Loucy (cell line): ENCODE measurements around the gene RXRA.

ENCODE experiments used
- H2AFZ ChIP-seq: fragments of 200-600 bp; sonication (generic); 2 replicates; pipeline ENCODE4 v1.6.0; 2016; ENCODE audit warnings: antibody characterized with exemption, mild to moderate bottlenecking, low read length, moderate library complexity
- H3F3A ChIP-seq: fragments of 200-600 bp; 2 replicates; pipeline ENCODE4 v1.6.0; 2016; ENCODE audit warnings: antibody characterized with exemption, low read depth, mild to moderate bottlenecking
- H3K27me3 ChIP-seq: fragments of 200-600 bp; sonication (generic); 2 replicates; pipeline ENCODE4 v1.6.1; 2014; ENCODE audit warnings: low read length, mild to moderate bottlenecking; ENCODE audit not compliant: insufficient read depth, poor library complexity, severe bottlenecking
- H3K36me3 ChIP-seq: fragments of 200-600 bp; sonication (generic); 2 replicates; pipeline ENCODE4 v1.6.1; 2016; ENCODE audit warnings: low read length; ENCODE audit not compliant: insufficient read depth
- H3K4me1 ChIP-seq: fragments of 200-600 bp; sonication (generic); 2 replicates; pipeline ENCODE4 v1.5.1; 2014; ENCODE audit warnings: low read length, mild to moderate bottlenecking; ENCODE audit not compliant: insufficient read depth, poor library complexity, severe bottlenecking
- H3K4me2 ChIP-seq: fragments of 200-600 bp; sonication (generic); 2 replicates; pipeline ENCODE4 v1.6.0; 2014; ENCODE audit warnings: antibody characterized with exemption, low read length, low read depth, mild to moderate bottlenecking; ENCODE audit not compliant: poor library complexity, severe bottlenecking
- H3K4me3 ChIP-seq: fragments of 200-600 bp; sonication (generic); 2 replicates; pipeline ENCODE4 v1.5.1; 2014; ENCODE audit warnings: low read length, mild to moderate bottlenecking, mixed read lengths; ENCODE audit not compliant: poor library complexity, severe bottlenecking
- H3K79me2 ChIP-seq: fragments of 200-600 bp; sonication (generic); 2 replicates; pipeline ENCODE4 v1.6.1; 2014; ENCODE audit warnings: low read length; ENCODE audit not compliant: insufficient read depth
- H3K9ac ChIP-seq: fragments of 200-600 bp; sonication (generic); 2 replicates; pipeline ENCODE4 v1.6.0; 2014; ENCODE audit warnings: mild to moderate bottlenecking, low read depth, low read length, moderate library complexity; ENCODE audit not compliant: poor library complexity, severe bottlenecking
- H3K9me2 ChIP-seq: fragments of 200-600 bp; sonication (generic); replicated peaks from 2 replicates; pipeline ENCODE4 v1.6.1; 2016; ENCODE audit warnings: low read depth, low read length, mixed read lengths
- H3K9me3 ChIP-seq: fragments of 200-600 bp; sonication (generic); 2 replicates; pipeline ENCODE4 v1.6.1; 2014; ENCODE audit warnings: mild to moderate bottlenecking, antibody characterized with exemption, low read length, low read depth; ENCODE audit not compliant: insufficient read depth
- H4K20me1 ChIP-seq: fragments of 200-600 bp; sonication (generic); 2 replicates; pipeline ENCODE4 v1.6.0; 2014; ENCODE audit warnings: antibody characterized with exemption, low read length, mild to moderate bottlenecking; ENCODE audit not compliant: insufficient read depth, poor library complexity, severe bottlenecking
- CTCF ChIP-seq: fragments of 200-600 bp; sonication (generic); conservative IDR thresholded peaks from 2 replicates; pipeline ENCODE4 v1.5.1; 2014; ENCODE audit warnings: mild to moderate bottlenecking, antibody characterized with exemption, low read length
- EZH2phosphoT487 ChIP-seq: fragments of 200-600 bp; IDR thresholded peaks from 2 replicates; pipeline ENCODE4 v1.6.1; 2018; ENCODE audit warnings: antibody characterized with exemption, mild to moderate bottlenecking, moderate library complexity, borderline replicate concordance

The RXRA gene

GRCh38 chr9:134332841-134333233 is 6.6 kb downstream of the RXRA start:
- Histone ChIP-seq H3K4me2 (no peak overlapping the region), H3K4me3 (no peak overlapping the region), H3F3A (no peaks in the 10 kb centered on the region), H3K9me2 (no peaks in the 10 kb centered on the region), H3K4me1 (peaks cover 35% of the 10 kb centered on the region), H3K36me3 (no peaks in the 10 kb centered on the region), H2AFZ (no peak overlapping the region), H3K9ac (no peak overlapping the region), H4K20me1 (peaks cover 30% of the 10 kb centered on the region), H3K79me2 (peaks cover 88% of the 10 kb centered on the region), H3K9me3 (no peaks in the 10 kb centered on the region), H3K27me3 (no peaks in the 10 kb centered on the region)
- no peak for TF ChIP-seq CTCF
- TF ChIP-seq EZH2phosphoT487 = no peak

- Histone ChIP-seq H3K4me2 (no peak overlapping the region), H3K27me3 (no peaks in the 10 kb centered on the region), H3K9me2 (no peaks in the 10 kb centered on the region), H2AFZ (no peak overlapping the region), H4K20me1 (peaks cover 30% of the 10 kb centered on the region), H3F3A (no peaks in the 10 kb centered on the region), H3K4me3 (no peak overlapping the region), H3K9me3 (no peaks in the 10 kb centered on the region), H3K79me2 (peaks cover 85% of the 10 kb centered on the region), H3K9ac (no peak overlapping the region), H3K4me1 (peaks cover 32% of the 10 kb centered on the region), H3K36me3 (no peaks in the 10 kb centered on the region)
- TF ChIP-seq CTCF (no peak), EZH2phosphoT487 (no peak)
Observed at GRCh38 chr9:134333234-134333873, 7.1 kb downstream of the RXRA start.

- Histone ChIP-seq H3K4me2 (no peak overlapping the region), H4K20me1 (peaks cover 30% of the 10 kb centered on the region), H3K9me2 (no peaks in the 10 kb centered on the region), H2AFZ (no peak overlapping the region), H3F3A (no peaks in the 10 kb centered on the region), H3K36me3 (no peaks in the 10 kb centered on the region), H3K27me3 (no peaks in the 10 kb centered on the region), H3K79me2 (peaks cover 79% of the 10 kb centered on the region), H3K4me3 (no peak overlapping the region), H3K9ac (no peak overlapping the region), H3K9me3 (no peaks in the 10 kb centered on the region), H3K4me1 (peaks cover 25% of the 10 kb centered on the region)
- no peak for TF ChIP-seq CTCF
- TF ChIP-seq EZH2phosphoT487 = no peak
Observed at GRCh38 chr9:134333874-134334581, 7.8 kb downstream of the RXRA start.
